ENCODE results near the gene DOCK7. TPM values are rescaled to one million over a fixed set of nuclear protein-coding genes. Genes with fewer than 3 reads are reported as not detected.

The DOCK7 gene
- total and polyA plus RNA-seq, 2 of the 13 experiments (the other 11 are each of a cell fraction or from before 2014, with no cell fraction given), result 45.7 to 67.2 TPM

DNA sequence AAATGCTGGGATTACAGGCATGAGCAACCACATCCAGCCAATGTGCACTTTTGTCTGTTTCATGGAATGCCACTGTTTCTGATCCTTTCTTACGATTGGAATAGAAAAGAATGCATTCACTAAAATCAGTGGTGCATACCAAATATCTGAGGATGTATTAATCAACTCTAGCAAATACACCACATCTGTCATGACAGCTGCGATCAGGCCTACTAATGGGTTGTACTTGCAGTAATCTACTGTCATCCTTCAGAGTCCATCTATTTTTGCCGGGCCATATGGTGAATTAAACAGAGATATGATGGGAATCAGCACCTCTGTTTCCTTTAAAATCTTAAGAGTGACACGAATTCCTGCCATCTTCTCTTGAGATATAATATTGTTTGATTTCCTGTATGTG is 259.8 kb downstream of the DOCK7 start:
- POLR2A ChIA-PET, result no interaction called here
- 60% methylated on average over 4 of the region's 4 CpGs for WGBS (ENCODE audit: low lambda C conversion rate)
- CTCF ChIA-PET (ENCODE audit: low intra/inter-chr PET ratio, low total read pairs), result no interaction called here
- no peak for ATAC-seq
- Histone ChIP-seq H3K9ac (ENCODE audit: insufficient read depth, low read depth, low read length) (no peak overlapping the region), H2AFZ (ENCODE audit: low read length) (no peak overlapping the region), H3K4me3 (replicated peaks in 1 of 3; ENCODE audit: insufficient read depth in 1 of 3, low read depth in 2 of 3, low read length in 3 of 3) (no peak overlapping the region), H3K27me3 (ENCODE audit: control insufficient read depth in 1 of 2, insufficient read depth in 2 of 2, low read length in 2 of 2) (no peaks in the 10 kb centered on the region), H4K20me1 (ENCODE audit: insufficient read depth, low read length) (no peaks in the 10 kb centered on the region), H3K4me1 (ENCODE audit: insufficient read depth, low read length) (peaks cover 37% of the 10 kb centered on the region), H3K36me3 (replicated peaks in 1 of 2; ENCODE audit: control insufficient read depth in 1 of 2, insufficient read depth in 2 of 2, low read length in 2 of 2) (no peaks in the 10 kb centered on the region), H3K4me2 (ENCODE audit: low read depth, low read length) (no peak overlapping the region), H3K79me2 (ENCODE audit: insufficient read depth, low read length) (no peaks in the 10 kb centered on the region), H3K9me3 (ENCODE audit: low read length) (no peaks in the 10 kb centered on the region), H3K27ac (ENCODE audit: extremely low read length, insufficient read depth, low read length) (no peak overlapping the region)
- no peak for FAIRE-seq
- no peak for DNase-seq (ENCODE audit: low spot score)
- intact Hi-C loops (cut with micrococcal nuclease; ENCODE audit: unreplicated experiment) (no loop called here), in situ Hi-C loops (cut with HindIII; ENCODE audit: extremely low pct_ligation_motif_present, low pct_unique_long_range_greater_than_20kb) (no loop called here)
- no TSS peak for BruUV-seq (replicated peaks)
- TF ChIP-seq FOXA1 (IDR thresholded peaks at IDR 0.05) (no peak), FOXA1 (CRISPR knock-in tag; IDR thresholded peaks at IDR 0.05) (no peak), STAT6 (CRISPR knock-in tag; IDR thresholded peaks at IDR 0.05; ENCODE audit: borderline replicate concordance) (no peak), GATAD1 (CRISPR knock-in tag; IDR thresholded peaks at IDR 0.05) (no peak), ATAD3A (CRISPR knock-in tag; IDR thresholded peaks at IDR 0.05) (no peak), CREM (IDR thresholded peaks at IDR 0.05) (no peak), CREM (CRISPR knock-in tag; IDR thresholded peaks at IDR 0.05) (no peak), SNAPC5 (CRISPR knock-in tag; IDR thresholded peaks at IDR 0.05; ENCODE audit: borderline replicate concordance) (no peak), POLR2AphosphoS2 (IDR thresholded peaks at IDR 0.05; ENCODE audit: low read depth, low read length) (no peak), ZNF788 (CRISPR knock-in tag; IDR thresholded peaks at IDR 0.05; ENCODE audit: borderline replicate concordance) (no peak), TBX3 (IDR thresholded peaks at IDR 0.05; ENCODE audit: borderline replicate concordance) (no peak), ZNF441 (CRISPR knock-in tag; IDR thresholded peaks at IDR 0.05; ENCODE audit: borderline replicate concordance) (no peak), BHLHE40 (IDR thresholded peaks at IDR 0.05; ENCODE audit: low read length) (no peak), YY1 (IDR thresholded peaks at IDR 0.05; ENCODE audit: insufficient read depth, insufficient replicate concordance, low read depth, low read length) (no peak)
- TF ChIP-seq, protein P1, sequence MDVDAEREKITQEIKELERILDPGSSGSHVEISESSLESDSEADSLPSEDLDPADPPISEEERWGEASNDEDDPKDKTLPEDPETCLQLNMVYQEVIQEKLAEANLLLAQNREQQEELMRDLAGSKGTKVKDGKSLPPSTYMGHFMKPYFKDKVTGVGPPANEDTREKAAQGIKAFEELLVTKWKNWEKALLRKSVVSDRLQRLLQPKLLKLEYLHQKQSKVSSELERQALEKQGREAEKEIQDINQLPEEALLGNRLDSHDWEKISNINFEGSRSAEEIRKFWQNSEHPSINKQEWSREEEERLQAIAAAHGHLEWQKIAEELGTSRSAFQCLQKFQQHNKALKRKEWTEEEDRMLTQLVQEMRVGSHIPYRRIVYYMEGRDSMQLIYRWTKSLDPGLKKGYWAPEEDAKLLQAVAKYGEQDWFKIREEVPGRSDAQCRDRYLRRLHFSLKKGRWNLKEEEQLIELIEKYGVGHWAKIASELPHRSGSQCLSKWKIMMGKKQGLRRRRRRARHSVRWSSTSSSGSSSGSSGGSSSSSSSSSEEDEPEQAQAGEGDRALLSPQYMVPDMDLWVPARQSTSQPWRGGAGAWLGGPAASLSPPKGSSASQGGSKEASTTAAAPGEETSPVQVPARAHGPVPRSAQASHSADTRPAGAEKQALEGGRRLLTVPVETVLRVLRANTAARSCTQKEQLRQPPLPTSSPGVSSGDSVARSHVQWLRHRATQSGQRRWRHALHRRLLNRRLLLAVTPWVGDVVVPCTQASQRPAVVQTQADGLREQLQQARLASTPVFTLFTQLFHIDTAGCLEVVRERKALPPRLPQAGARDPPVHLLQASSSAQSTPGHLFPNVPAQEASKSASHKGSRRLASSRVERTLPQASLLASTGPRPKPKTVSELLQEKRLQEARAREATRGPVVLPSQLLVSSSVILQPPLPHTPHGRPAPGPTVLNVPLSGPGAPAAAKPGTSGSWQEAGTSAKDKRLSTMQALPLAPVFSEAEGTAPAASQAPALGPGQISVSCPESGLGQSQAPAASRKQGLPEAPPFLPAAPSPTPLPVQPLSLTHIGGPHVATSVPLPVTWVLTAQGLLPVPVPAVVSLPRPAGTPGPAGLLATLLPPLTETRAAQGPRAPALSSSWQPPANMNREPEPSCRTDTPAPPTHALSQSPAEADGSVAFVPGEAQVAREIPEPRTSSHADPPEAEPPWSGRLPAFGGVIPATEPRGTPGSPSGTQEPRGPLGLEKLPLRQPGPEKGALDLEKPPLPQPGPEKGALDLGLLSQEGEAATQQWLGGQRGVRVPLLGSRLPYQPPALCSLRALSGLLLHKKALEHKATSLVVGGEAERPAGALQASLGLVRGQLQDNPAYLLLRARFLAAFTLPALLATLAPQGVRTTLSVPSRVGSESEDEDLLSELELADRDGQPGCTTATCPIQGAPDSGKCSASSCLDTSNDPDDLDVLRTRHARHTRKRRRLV (CRISPR knock-in tag; IDR thresholded peaks at IDR 0.05), result no peak
- TF ChIP-seq, protein P2, sequence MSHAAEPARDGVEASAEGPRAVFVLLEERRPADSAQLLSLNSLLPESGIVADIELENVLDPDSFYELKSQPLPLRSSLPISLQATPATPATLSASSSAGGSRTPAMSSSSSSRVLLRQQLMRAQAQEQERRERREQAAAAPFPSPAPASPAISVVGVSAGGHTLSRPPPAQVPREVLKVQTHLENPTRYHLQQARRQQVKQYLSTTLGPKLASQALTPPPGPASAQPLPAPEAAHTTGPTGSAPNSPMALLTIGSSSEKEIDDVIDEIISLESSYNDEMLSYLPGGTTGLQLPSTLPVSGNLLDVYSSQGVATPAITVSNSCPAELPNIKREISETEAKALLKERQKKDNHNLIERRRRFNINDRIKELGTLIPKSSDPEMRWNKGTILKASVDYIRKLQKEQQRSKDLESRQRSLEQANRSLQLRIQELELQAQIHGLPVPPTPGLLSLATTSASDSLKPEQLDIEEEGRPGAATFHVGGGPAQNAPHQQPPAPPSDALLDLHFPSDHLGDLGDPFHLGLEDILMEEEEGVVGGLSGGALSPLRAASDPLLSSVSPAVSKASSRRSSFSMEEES (CRISPR knock-in tag; IDR thresholded peaks at IDR 0.05), result no peak

Measured in HepG2 (cell line).